SH-SY5Y (cell line): ENCODE data around the gene SGF29.

Source experiments
- GATA2 ChIP-seq: IDR thresholded peaks from 2 replicates; pipeline ENCODE4 v1.6.1; 2011; ENCODE audit warnings: mild to moderate bottlenecking, low read depth, low read length
- GATA3 ChIP-seq: IDR thresholded peaks from 2 replicates; pipeline ENCODE4 v1.6.1; 2011; ENCODE audit warnings: low read depth, mild to moderate bottlenecking, low read length, moderate library complexity

DNA sequence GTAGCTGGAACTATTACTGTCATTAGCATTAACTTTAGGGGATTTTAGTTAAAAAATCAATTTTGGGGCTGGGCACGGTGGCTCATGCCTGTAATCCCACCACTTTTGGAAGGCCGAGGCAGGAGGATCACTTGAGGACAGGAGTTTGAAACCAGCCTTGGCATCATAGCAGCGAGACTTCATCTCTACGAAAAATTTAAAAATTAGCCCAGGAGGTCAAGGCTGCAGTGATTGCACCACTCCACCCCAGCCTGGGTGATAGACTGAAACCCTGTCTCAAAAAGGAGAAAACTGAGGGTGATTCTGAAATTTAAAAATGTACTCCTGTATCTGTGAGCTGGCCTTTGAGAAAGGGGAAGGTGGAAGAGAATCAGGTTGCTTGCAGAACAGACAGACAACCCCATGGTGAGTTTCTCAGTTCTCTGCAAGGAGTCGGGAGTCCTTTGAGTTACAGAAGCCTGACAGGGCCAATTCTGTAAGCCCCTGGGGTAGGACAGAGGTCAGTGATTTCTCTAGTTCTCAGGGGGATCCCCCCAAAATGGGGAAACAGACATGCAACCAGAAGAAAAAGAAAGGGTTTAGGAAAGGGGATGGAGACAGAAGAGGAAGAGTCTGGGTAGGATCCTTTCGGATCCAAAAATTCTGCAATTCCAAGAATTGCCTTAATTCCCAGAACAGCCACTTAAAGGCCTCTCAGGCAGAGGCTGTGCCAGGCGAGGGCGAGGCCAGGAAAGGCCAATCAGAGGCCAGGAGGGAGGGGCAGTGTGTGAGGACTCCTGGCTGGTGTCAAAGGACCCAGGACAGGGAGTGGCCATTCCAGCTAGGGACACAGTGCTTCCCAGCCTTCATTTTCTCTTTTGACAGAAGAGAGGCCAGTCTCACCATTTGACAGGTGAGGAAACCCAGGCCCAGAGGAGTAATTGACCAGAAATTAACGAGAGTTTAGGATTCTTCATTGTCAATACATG is 21.7 kb upstream of the SGF29 start:
- TF ChIP-seq GATA2 (no peak), GATA3 (no peak)
